HEK293 (cell line): Measurements from ENCODE around the gene NDOR1.

ENCODE experiments used
- CTCF ChIA-PET: fragments of 350-600 bp; formaldehyde crosslinking; extraction: SDS; loops from one replicate; lab custom pipeline; 2021; ENCODE audit warnings: antibody characterized with exemption; lab: Yijun Ruan, JAX
- POLR2A ChIA-PET: fragments of 300-600 bp; formaldehyde crosslinking; extraction: SDS; loops from one replicate; lab custom pipeline; 2020; ENCODE audit warnings: antibody characterized with exemption, inconsistent platforms; lab: Yijun Ruan, JAX
- H3K27ac ChIP-seq: fragments of 200-500 bp; sonication (Bioruptor generic); 2 replicates; pipeline ENCODE4 v1.5.1; 2014; ENCODE audit warnings: low read depth, low read length, control low read depth, inconsistent platforms; ENCODE audit errors: extremely low read depth
- H3K36me3 ChIP-seq, 2 experiments: fragments of 200-500 bp in 1 of 2; sonication (Bioruptor generic) in 1 of 2; 1 replicate in 1 of 2; 2 replicates in 1 of 2; pipeline ENCODE4 v1.5.1; 2014 to 2017; ENCODE audit warnings: inconsistent platforms in 2 of 2, low read length in 2 of 2; ENCODE audit not compliant: control insufficient read depth in 2 of 2, insufficient read depth in 1 of 2
- H3K4me1 ChIP-seq: fragments of 200-500 bp; sonication (Bioruptor generic); 2 replicates; pipeline ENCODE4 v1.5.1; 2014; ENCODE audit warnings: mild to moderate bottlenecking, low read length, inconsistent platforms; ENCODE audit not compliant: control insufficient read depth, insufficient read depth
- H3K4me3 ChIP-seq: 2 replicates; pipeline ENCODE4 v1.5.1; 2011; ENCODE audit warnings: low read depth, mild to moderate bottlenecking, control low read depth, low read length, moderate library complexity
- H3K9me3 ChIP-seq: fragments of 200-500 bp; sonication (Bioruptor generic); 2 replicates; pipeline ENCODE4 v1.5.1; 2014; ENCODE audit warnings: low read depth, low read length, inconsistent platforms; ENCODE audit not compliant: control insufficient read depth, insufficient read depth
- BCL11B ChIP-seq: fragments of 450-650 bp; formaldehyde crosslinking; IDR thresholded peaks from 2 replicates; pipeline ENCODE4 v1.5.1; 2016; ENCODE audit warnings: low read depth, missing biosample characterization, missing genetic modification characterization
- GLIS1 ChIP-seq: fragments of 450-650 bp; formaldehyde crosslinking; IDR thresholded peaks from 2 replicates; pipeline ENCODE4 v1.5.1; 2016; ENCODE audit warnings: missing biosample characterization, missing genetic modification characterization
- GLIS2 ChIP-seq: fragments of 450-650 bp; formaldehyde crosslinking; IDR thresholded peaks from 2 replicates; pipeline ENCODE4 v1.5.1; 2016; ENCODE audit warnings: missing biosample characterization, missing genetic modification characterization
- HIC1 ChIP-seq: fragments of 450-650 bp; formaldehyde crosslinking; IDR thresholded peaks from 2 replicates; pipeline ENCODE4 v1.5.1; 2016; ENCODE audit warnings: missing biosample characterization, missing genetic modification characterization
- HOXC10 ChIP-seq: sonication (generic); formaldehyde crosslinking; IDR thresholded peaks from 2 replicates; pipeline ENCODE4 v1.8.1; 2023; ENCODE audit warnings: mild to moderate bottlenecking, missing genetic modification reagents
- HOXD13 ChIP-seq: sonication (generic); formaldehyde crosslinking; IDR thresholded peaks from 2 replicates; pipeline ENCODE4 v1.8.0; 2022; ENCODE audit warnings: missing genetic modification reagents, borderline replicate concordance
- INSM2 ChIP-seq: fragments of 450-650 bp; formaldehyde crosslinking; IDR thresholded peaks from 2 replicates; pipeline ENCODE4 v1.5.1; 2016; ENCODE audit warnings: missing biosample characterization, missing genetic modification characterization
- PRDM10 ChIP-seq: fragments of 450-650 bp; formaldehyde crosslinking; IDR thresholded peaks from 2 replicates; pipeline ENCODE4 v1.5.1; 2016; ENCODE audit warnings: missing biosample characterization, missing genetic modification characterization
- SALL2 ChIP-seq: fragments of 450-650 bp; formaldehyde crosslinking; IDR thresholded peaks from 2 replicates; pipeline ENCODE4 v1.5.0; 2017; ENCODE audit warnings: missing biosample characterization, mild to moderate bottlenecking, missing genetic modification characterization, borderline replicate concordance
- ZBTB20 ChIP-seq: fragments of 450-650 bp; formaldehyde crosslinking; IDR thresholded peaks from 2 replicates; pipeline ENCODE4 v1.5.1; 2016; ENCODE audit warnings: missing biosample characterization, missing genetic modification characterization
- ZBTB8A ChIP-seq: fragments of 450-650 bp; formaldehyde crosslinking; IDR thresholded peaks from 2 replicates; pipeline ENCODE4 v1.5.1; 2016; ENCODE audit warnings: missing biosample characterization, missing genetic modification characterization
- ZIC2 ChIP-seq: fragments of 450-650 bp; formaldehyde crosslinking; IDR thresholded peaks from 2 replicates; pipeline ENCODE4 v1.5.1; 2016; ENCODE audit warnings: missing biosample characterization, missing genetic modification characterization
- ZNF133 ChIP-seq: fragments of 450-650 bp; formaldehyde crosslinking; IDR thresholded peaks from 2 replicates; pipeline ENCODE4 v1.5.1; 2016; ENCODE audit warnings: missing biosample characterization, missing genetic modification characterization
- ZNF155 ChIP-seq: fragments of 450-650 bp; formaldehyde crosslinking; IDR thresholded peaks from 2 replicates; pipeline ENCODE4 v1.5.1; 2016; ENCODE audit warnings: missing biosample characterization, missing genetic modification characterization
- ZNF157 ChIP-seq: fragments of 450-650 bp; formaldehyde crosslinking; IDR thresholded peaks from 2 replicates; pipeline ENCODE4 v1.5.1; 2016; ENCODE audit warnings: missing biosample characterization, missing genetic modification characterization
- ZNF23 ChIP-seq: fragments of 450-650 bp; formaldehyde crosslinking; IDR thresholded peaks from 2 replicates; pipeline ENCODE4 v1.5.1; 2016; ENCODE audit warnings: missing biosample characterization, missing genetic modification characterization, borderline replicate concordance
- ZNF24 ChIP-seq: fragments of 450-650 bp; formaldehyde crosslinking; IDR thresholded peaks from 2 replicates; pipeline ENCODE4 v1.5.1; 2016; ENCODE audit warnings: missing biosample characterization, missing genetic modification characterization
- ZNF341 ChIP-seq: fragments of 450-650 bp; formaldehyde crosslinking; IDR thresholded peaks from 2 replicates; pipeline ENCODE4; 2016; ENCODE audit warnings: low read depth, missing biosample characterization, missing genetic modification characterization
- ZNF404 ChIP-seq: fragments of 450-650 bp; formaldehyde crosslinking; IDR thresholded peaks from 2 replicates; pipeline ENCODE4 v1.5.1; 2017; ENCODE audit warnings: missing biosample characterization, missing genetic modification characterization
- ZNF423 ChIP-seq: fragments of 450-650 bp; formaldehyde crosslinking; IDR thresholded peaks from 2 replicates; pipeline ENCODE4 v1.5.1; 2016; ENCODE audit warnings: missing biosample characterization, missing genetic modification characterization
- ZNF48 ChIP-seq: fragments of 450-650 bp; formaldehyde crosslinking; IDR thresholded peaks from 2 replicates; pipeline ENCODE4 v1.5.1; 2016; ENCODE audit warnings: missing biosample characterization, missing genetic modification characterization
- ZNF521 ChIP-seq: fragments of 450-650 bp; formaldehyde crosslinking; IDR thresholded peaks from 2 replicates; pipeline ENCODE4 v1.5.1; 2017; ENCODE audit warnings: missing biosample characterization, mild to moderate bottlenecking, missing genetic modification characterization
- ZNF585B ChIP-seq: fragments of 450-650 bp; formaldehyde crosslinking; IDR thresholded peaks from 2 replicates; pipeline ENCODE4 v1.5.1; 2016; ENCODE audit warnings: missing biosample characterization, missing genetic modification characterization
- ZNF600 ChIP-seq: fragments of 450-650 bp; formaldehyde crosslinking; IDR thresholded peaks from 2 replicates; pipeline ENCODE4 v1.5.1; 2016; ENCODE audit warnings: missing biosample characterization, missing genetic modification characterization
- ZNF624 ChIP-seq: fragments of 450-650 bp; formaldehyde crosslinking; IDR thresholded peaks from 2 replicates; pipeline ENCODE4 v1.5.1; 2017; ENCODE audit warnings: missing biosample characterization, missing genetic modification characterization
- ZNF626 ChIP-seq: fragments of 450-650 bp; sonication (Bioruptor Pico); formaldehyde crosslinking; IDR thresholded peaks from 2 replicates; pipeline ENCODE4 v1.5.1; 2018; ENCODE audit warnings: missing biosample characterization, missing genetic modification characterization, inconsistent platforms
- ZNF629 ChIP-seq: fragments of 450-650 bp; formaldehyde crosslinking; IDR thresholded peaks from 2 replicates; pipeline ENCODE4 v1.5.1; 2017; ENCODE audit warnings: missing biosample characterization, missing genetic modification characterization
- ZNF843 ChIP-seq: fragments of 450-650 bp; formaldehyde crosslinking; IDR thresholded peaks from 2 replicates; pipeline ENCODE4 v1.5.1; 2016; ENCODE audit warnings: missing biosample characterization, missing genetic modification characterization
- ZSCAN30 ChIP-seq: fragments of 450-650 bp; IDR thresholded peaks from 2 replicates; pipeline ENCODE4 v1.5.1; 2018; ENCODE audit warnings: missing biosample characterization, mild to moderate bottlenecking, missing genetic modification characterization, moderate library complexity

The NDOR1 gene

GRCh38 chr9:137236936-137237421 lies 31.5 kb downstream of the NDOR1 start (continued):
- TF ChIP-seq GLIS1 (tag by site-specific recombination) (peak; percentile 97), ZNF843 (tag by site-specific recombination) (0 out of 2 replicates have a peak, but pooled peaks have one; percentile 7), GLIS2 (tag by site-specific recombination) (peak; percentile 75), ZIC2 (tag by site-specific recombination) (peak; percentile 90), ZBTB20 (tag by site-specific recombination) (0 out of 2 replicates have a peak, but pooled peaks have one; percentile 2), ZNF48 (tag by site-specific recombination) (no peak), HOXD13 (no peak), ZBTB8A (tag by site-specific recombination) (0 out of 2 replicates have a peak, but pooled peaks have one; percentile 39), ZNF423 (tag by site-specific recombination) (0 out of 2 replicates have a peak, but pooled peaks have one; percentile 7), ZNF155 (tag by site-specific recombination) (no peak)

GRCh38 chr9:137237759-137238726 lies 32.5 kb downstream of the NDOR1 start:
- CTCF ChIA-PET, result interaction anchor here (0.5 to 3.4 kb wide), 31 partner anchors 8 to 303 kb away, joined by 3 to 45 read pairs (median 5); partner anchors contain the start of genes ANAPC2, NELFB, RNF224 and SSNA1
- POLR2A ChIA-PET, result interaction anchor here (1.2 to 11.5 kb wide), 4 partner anchors 14 to 40 kb away, joined by 3 to 336 read pairs (median 168); partner anchors contain the start of genes CYSRT1, NELFB, RNF208 and RNF224
- no peak overlapping the region for H3K4me3 ChIP-seq
- 0 out of 2 replicates have a peak, but pooled peaks have one; percentile 41 for TF ChIP-seq HIC1 (tag by site-specific recombination)
- no peak for TF ChIP-seq INSM2 (tag by site-specific recombination)
- TF ChIP-seq ZNF626 (tag by site-specific recombination), result no peak
- TF ChIP-seq BCL11B (tag by site-specific recombination), result no peak
- TF ChIP-seq GLIS2 (tag by site-specific recombination), result peak; percentile 63
- TF ChIP-seq SALL2, result no peak
- no peak for TF ChIP-seq ZNF133 (tag by site-specific recombination)
- TF ChIP-seq ZNF157 (tag by site-specific recombination), result no peak
- no peak for TF ChIP-seq ZNF24 (tag by site-specific recombination)
- TF ChIP-seq ZNF155 (tag by site-specific recombination), result no peak
- TF ChIP-seq GLIS1 (tag by site-specific recombination), result peak; percentile 97
- no peak for TF ChIP-seq ZNF585B (tag by site-specific recombination)
- no peak for TF ChIP-seq ZNF521
- no peak for TF ChIP-seq ZNF629 (tag by site-specific recombination)
- TF ChIP-seq ZSCAN30 (tag by site-specific recombination), result 0 out of 2 replicates have a peak, but pooled peaks have one; percentile 40
- TF ChIP-seq ZNF600, result peak; percentile 92
- peak; percentile 90 for TF ChIP-seq ZNF341 (tag by site-specific recombination)
- TF ChIP-seq ZNF404, result no peak
- TF ChIP-seq ZNF23, result no peak
- no peak for TF ChIP-seq ZNF624 (tag by site-specific recombination)
- TF ChIP-seq HOXC10 (CRISPR knock-in tag), result no peak
- TF ChIP-seq PRDM10, result no peak

More at GRCh38 chr9:137237759-137238726, 32.5 kb downstream of the NDOR1 start:
- Histone ChIP-seq H3K27ac (no peak overlapping the region), H3K9me3 (no peaks in the 10 kb centered on the region), H3K36me3 (peaks cover 0 to 22% of the 10 kb centered on the region in 2 experiments; a peak in 1 of 3 replicates), H3K4me1 (peaks cover 3% of the 10 kb centered on the region; the same call in 1 of the 2 replicates)
